Right atrium auricular region (tissue), 2 donors: ENCODE results near the gene CCDC9. TPM values are rescaled to one million over a fixed set of nuclear protein-coding genes. Genes with fewer than 3 reads are reported as not detected.

ENCODE experiments used
- DNase-seq: peaks from one replicate; pipeline ENCODE4 v3.0.0-alpha.2; 2019; ENCODE audit warnings: low spot score
- H3K27ac ChIP-seq, 2 donors: fragments of 200-600 bp; sonication (generic); 1 replicate in 1 of 2; 2 replicates in 1 of 2; pipeline ENCODE4 v1.5.1; 2016 to 2019
- H3K27me3 ChIP-seq, 2 donors: fragments of 200-600 bp; sonication (generic); one replicate each; pipeline versions ENCODE4 v1.5.1 to v1.6.0; 2017 to 2019
- H3K36me3 ChIP-seq: fragments of 200-600 bp; sonication (generic); one replicate; pipeline ENCODE4 v1.5.1; 2016
- H3K4me1 ChIP-seq, 2 donors: fragments of 200-600 bp; sonication (generic); one replicate each; pipeline versions ENCODE4 v1.5.1 to v1.6.0; 2017 to 2019
- H3K4me3 ChIP-seq, 2 donors: fragments of 200-600 bp; sonication (generic); 1 replicate in 1 of 2; 2 replicates in 1 of 2; pipeline ENCODE4 v1.5.1; 2017 to 2019; ENCODE audit warnings: mild to moderate bottlenecking in 1 of 2, moderate library complexity in 1 of 2
- H3K9me3 ChIP-seq, 2 donors: fragments of 200-600 bp; sonication (generic); one replicate each; pipeline ENCODE4 v1.5.1; 2019
- CTCF ChIP-seq, 2 donors: fragments of 200-600 bp; sonication (generic); IDR thresholded peaks; one replicate each; pipeline ENCODE4 v1.5.1; 2019; ENCODE audit warnings: antibody characterized with exemption in 2 of 2
- total RNA-seq, 2 donors: library from RNA; depleted of rRNA; stranded (reverse); fragments of >200 nt; gene quantifications; one replicate each; pipeline ENCODE4 v1.1.0, GENCODE V29; 2016

The CCDC9 gene
- total RNA-seq, 2 donors from 2014 or later = 9.2 to 11.9 TPM

GRCh38 chr19:47240556-47240955 is 15.8 kb upstream of the CCDC9 start:
- H3K27ac ChIP-seq = no peak overlapping the region
- no peak for DNase-seq

GRCh38 chr19:47240996-47241918 is 15.1 kb upstream of the CCDC9 start:
- H3K27ac ChIP-seq = no peak overlapping the region
- H3K36me3 ChIP-seq = no peaks in the 10 kb centered on the region
- H3K27me3 ChIP-seq = no peaks in the 10 kb centered on the region
- no peak for DNase-seq
- H3K4me3 ChIP-seq = no peak overlapping the region
- no peaks in the 10 kb centered on the region for H3K9me3 ChIP-seq
- peaks cover 0 to 45% of the 10 kb centered on the region in 2 donors for H3K4me1 ChIP-seq
- TF ChIP-seq CTCF (IDR thresholded peaks at IDR 0.05) = no peak

More at GRCh38 chr19:47240556-47240955, 15.8 kb upstream of the CCDC9 start:
- H3K9me3 ChIP-seq = no peaks in the 10 kb centered on the region
- H3K4me1 ChIP-seq = peaks cover 0 to 45% of the 10 kb centered on the region in 2 donors
- no peak overlapping the region for H3K4me3 ChIP-seq
- no peaks in the 10 kb centered on the region for H3K27me3 ChIP-seq
- no peaks in the 10 kb centered on the region for H3K36me3 ChIP-seq
- no peak for TF ChIP-seq CTCF (IDR thresholded peaks at IDR 0.05)

GRCh38 chr19:47241919-47242577 is 14.3 kb upstream of the CCDC9 start:
- no peak for TF ChIP-seq CTCF (IDR thresholded peaks at IDR 0.05)
- Histone ChIP-seq H3K36me3 (no peaks in the 10 kb centered on the region), H3K27me3 (no peaks in the 10 kb centered on the region), H3K9me3 (no peaks in the 10 kb centered on the region), H3K27ac (no peak overlapping the region), H3K4me1 (peaks cover 0 to 45% of the 10 kb centered on the region in 2 donors), H3K4me3 (no peak overlapping the region)
- no peak for DNase-seq

GRCh38 chr19:47243364-47243775 is 13.0 kb upstream of the CCDC9 start:
- no peak overlapping the region for H3K27ac ChIP-seq
- H3K9me3 ChIP-seq = no peaks in the 10 kb centered on the region
- peak overlapping the region in 1 of 2 donors; percentile 45 for H3K4me3 ChIP-seq
- no peaks in the 10 kb centered on the region for H3K27me3 ChIP-seq
- H3K36me3 ChIP-seq = no peaks in the 10 kb centered on the region
- H3K4me1 ChIP-seq = peaks cover 0 to 45% of the 10 kb centered on the region in 2 donors
- DNase-seq = no peak
- no peak for TF ChIP-seq CTCF (IDR thresholded peaks at IDR 0.05)

- Histone ChIP-seq H3K27ac (peak overlapping the region; percentile 31 to 67), H3K9me3 (no peaks in the 10 kb centered on the region), H3K27me3 (no peaks in the 10 kb centered on the region), H3K36me3 (no peaks in the 10 kb centered on the region), H3K4me3 (peak overlapping the region; percentile 13 to 45), H3K4me1 (peaks cover 0 to 45% of the 10 kb centered on the region in 2 donors)
- peak; percentile 98 to 99 for TF ChIP-seq CTCF (IDR thresholded peaks at IDR 0.05)
- peak; percentile 94 for DNase-seq
Measured at GRCh38 chr19:47243776-47244547, 12.4 kb upstream of the CCDC9 start.
